Subcutaneous abdominal adipose tissue (tissue), 5 donors: Measurements from ENCODE around the gene VPS33B.
A peak's percentile ranks its signal among the peaks of the same experiment; 100 is the strongest.

Experiments used
- H3K27ac ChIP-seq: one replicate; pipeline ENCODE4 v1.7.0; 2013; ENCODE audit warnings: low read depth, mild to moderate bottlenecking, inconsistent platforms, low read length, moderate library complexity
- H3K27me3 ChIP-seq, 5 donors: one replicate each; pipeline ENCODE4 v1.7.0; 2013; ENCODE audit warnings: low read length in 5 of 5, inconsistent platforms in 1 of 5; ENCODE audit not compliant: control insufficient read depth in 5 of 5, insufficient read depth in 4 of 5
- H3K36me3 ChIP-seq, 5 donors: one replicate each; pipeline ENCODE4 v1.7.0; 2013; ENCODE audit warnings: low read length in 5 of 5; ENCODE audit not compliant: control insufficient read depth in 5 of 5, insufficient read depth in 5 of 5
- H3K4me1 ChIP-seq, 5 donors: one replicate each; pipeline ENCODE4 v1.7.0; 2013; ENCODE audit warnings: low read length in 5 of 5, mild to moderate bottlenecking in 3 of 5, moderate library complexity in 1 of 5; ENCODE audit not compliant: control insufficient read depth in 5 of 5, insufficient read depth in 5 of 5
- H3K4me3 ChIP-seq, 5 donors: one replicate each; pipeline ENCODE4 v1.7.0; 2013; ENCODE audit warnings: low read length in 5 of 5, low read depth in 1 of 5
- H3K9ac ChIP-seq, 5 donors: one replicate each; pipeline ENCODE4 v1.7.0; 2013; ENCODE audit warnings: low read length in 5 of 5, mild to moderate bottlenecking in 4 of 5, moderate library complexity in 3 of 5
- H3K9me3 ChIP-seq, 5 donors: one replicate each; pipeline ENCODE4 v1.7.0; 2013; ENCODE audit warnings: low read length in 5 of 5; ENCODE audit not compliant: control insufficient read depth in 5 of 5
- donor health status: healthy.
- donor health status: healthy.
- donor health status: healthy.
- donor health status: healthy.
- donor health status: healthy.

The VPS33B gene

DNA sequence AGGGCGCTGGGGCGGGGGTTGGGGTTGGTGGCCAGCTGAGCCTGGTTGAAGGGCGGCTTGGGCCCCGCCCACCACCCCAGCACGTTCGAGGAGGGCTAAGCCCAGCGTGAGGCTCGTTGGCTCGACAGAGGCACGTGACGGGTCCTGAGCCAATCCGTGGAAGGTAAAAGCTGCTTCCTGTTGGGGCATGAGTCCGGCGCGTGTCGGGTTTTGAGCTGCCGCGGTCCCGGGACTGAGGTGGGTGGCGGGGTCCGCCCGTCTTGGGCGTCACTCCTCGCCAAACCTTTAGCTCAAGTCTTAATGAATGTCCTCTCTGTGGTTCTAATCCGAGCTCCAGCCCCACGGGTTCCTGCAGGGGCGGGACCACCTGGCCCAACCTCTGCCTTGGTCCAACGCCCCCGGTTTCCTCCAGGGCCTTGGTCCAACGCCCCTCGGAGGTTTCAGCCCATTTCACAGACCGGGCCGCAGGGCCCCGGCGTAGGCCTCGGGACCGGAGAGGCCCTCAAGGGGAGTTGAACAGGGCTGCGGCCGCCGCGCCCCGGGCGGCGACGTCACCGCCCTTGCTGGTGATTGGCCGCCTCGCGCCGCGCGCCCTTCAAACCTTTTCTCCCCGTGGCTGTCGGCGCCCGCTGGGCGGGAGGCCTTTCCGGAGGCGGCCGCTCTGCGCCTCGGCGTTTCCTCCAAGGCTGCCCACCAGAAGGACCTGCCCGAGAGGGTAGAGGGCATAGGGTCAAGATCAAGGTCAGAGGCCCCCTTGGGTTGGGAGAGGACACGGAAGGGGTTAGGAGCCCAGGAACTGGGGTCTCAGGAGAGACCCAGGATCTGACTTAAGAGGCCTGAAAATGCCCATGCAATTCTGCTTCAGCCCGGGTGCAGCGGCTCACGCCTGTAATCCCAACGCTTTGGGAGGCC lies 67.4 kb downstream of the VPS33B start, which contains the start of gene RCCD1:
Gene RCCD1 (plus strand): TSS at position 173 of the 912 bp plus-strand sequence. CDS start 1,851 bp downstream, outside the sequence.
- Histone ChIP-seq H3K27ac (peak within 1 kb of the TSS; percentile 91), H3K4me3 (peak within 1 kb of the TSS; percentile 26 to 85 (median 82)), H3K9me3 (no peaks in the 10 kb centered on the region), H3K36me3 (peaks cover 0 to 42% (median 38%) of the 10 kb centered on the region in 5 donors), H3K27me3 (no peaks in the 10 kb centered on the region), H3K9ac (peak within 1 kb of the TSS; percentile 26 to 93 (median 85)), H3K4me1 (peaks cover 0 to 36% (median 31%) of the 10 kb centered on the region in 5 donors)

DNA sequence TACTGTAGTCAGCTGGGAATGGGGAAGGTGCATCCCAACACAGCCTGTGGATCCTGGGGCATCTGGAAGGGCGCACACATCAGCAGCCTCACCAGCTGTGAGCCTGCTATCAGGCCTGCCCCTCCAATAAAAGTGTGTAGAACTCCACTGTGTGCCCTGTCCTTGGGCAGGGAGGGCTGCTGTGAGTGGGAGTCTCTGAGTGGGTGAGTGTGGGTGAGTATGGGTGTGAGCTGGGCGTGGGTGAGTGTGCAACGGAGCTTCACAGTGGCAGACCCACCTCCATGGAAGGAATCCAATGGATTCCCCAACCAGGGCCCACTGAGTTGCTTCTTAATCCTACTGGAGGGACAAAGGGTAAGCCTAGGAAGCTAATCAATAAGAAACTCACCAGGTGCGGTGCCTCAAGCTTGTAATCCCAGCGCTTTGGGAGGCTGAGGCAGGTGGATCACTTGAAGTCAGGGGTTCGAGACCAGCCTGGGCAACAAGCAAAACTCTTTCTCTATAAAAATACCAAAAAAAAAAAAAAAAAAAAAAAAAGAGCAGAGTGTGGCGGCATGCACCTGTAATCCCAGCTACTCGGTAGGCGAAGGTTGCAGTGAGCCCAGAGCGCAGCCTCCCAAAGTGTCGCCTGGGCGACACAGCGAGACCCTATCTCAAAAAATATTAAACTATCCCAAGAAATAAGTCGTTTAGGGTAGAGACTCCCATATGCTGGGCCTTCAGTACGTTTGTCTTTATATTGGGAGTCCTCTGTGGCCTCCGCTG lies 68.3 kb downstream of the VPS33B start:
- Histone ChIP-seq H3K36me3 (peaks cover 0 to 48% (median 44%) of the 10 kb centered on the region in 5 donors), H3K4me3 (peak overlapping the region in 2 of 5 donors; percentile 74 to 85), H3K9me3 (no peaks in the 10 kb centered on the region), H3K27me3 (no peaks in the 10 kb centered on the region), H3K27ac (peak overlapping the region; percentile 91), H3K9ac (peak overlapping the region in 1 of 5 donors; percentile 85), H3K4me1 (peaks cover 0 to 33% (median 28%) of the 10 kb centered on the region in 5 donors)

DNA sequence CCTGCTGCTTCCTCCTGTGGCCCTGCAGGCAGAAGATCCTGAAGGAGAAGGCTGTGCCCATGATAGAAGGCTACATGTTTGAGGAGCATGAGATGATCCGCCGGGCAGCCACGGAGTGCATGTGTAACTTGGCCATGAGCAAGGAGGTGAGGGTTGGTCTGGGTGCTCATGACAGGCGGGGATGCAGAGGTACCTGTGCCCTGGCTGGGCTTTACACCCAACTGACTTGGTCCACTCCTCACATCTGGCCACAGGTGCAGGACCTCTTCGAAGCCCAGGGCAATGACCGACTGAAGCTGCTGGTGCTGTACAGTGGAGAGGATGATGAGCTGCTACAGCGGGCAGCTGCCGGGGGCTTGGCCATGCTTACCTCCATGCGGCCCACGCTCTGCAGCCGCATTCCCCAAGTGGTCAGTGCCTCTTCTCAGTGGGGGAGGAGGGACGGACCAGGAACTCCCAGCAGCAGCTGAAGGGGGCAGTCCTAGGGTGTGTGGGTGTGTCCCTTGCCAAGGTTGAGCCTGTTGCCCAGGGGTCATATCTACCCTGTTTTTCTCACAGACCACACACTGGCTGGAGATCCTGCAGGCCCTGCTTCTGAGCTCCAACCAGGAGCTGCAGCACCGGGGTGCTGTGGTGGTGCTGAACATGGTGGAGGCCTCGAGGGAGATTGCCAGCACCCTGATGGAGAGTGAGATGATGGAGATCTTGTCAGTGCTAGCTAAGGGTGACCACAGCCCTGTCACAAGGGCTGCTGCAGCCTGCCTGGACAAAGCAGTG lies 69.3 kb downstream of the VPS33B start:
- no peak overlapping the region for H3K9ac ChIP-seq
- H3K36me3 ChIP-seq: peaks cover 0 to 57% (median 51%) of the 10 kb centered on the region in 5 donors
- no peak overlapping the region for H3K4me3 ChIP-seq
- no peaks in the 10 kb centered on the region for H3K27me3 ChIP-seq
- no peak overlapping the region for H3K27ac ChIP-seq
- no peaks in the 10 kb centered on the region for H3K9me3 ChIP-seq
- H3K4me1 ChIP-seq: peaks cover 0 to 33% (median 28%) of the 10 kb centered on the region in 5 donors

GRCh38 chr15:90950676-90951075 lies 71.7 kb downstream of the VPS33B start:
- H3K36me3 ChIP-seq: peaks cover 0 to 78% (median 72%) of the 10 kb centered on the region in 5 donors
- peaks cover 0 to 11% (median 9%) of the 10 kb centered on the region in 5 donors for H3K4me1 ChIP-seq

DNA sequence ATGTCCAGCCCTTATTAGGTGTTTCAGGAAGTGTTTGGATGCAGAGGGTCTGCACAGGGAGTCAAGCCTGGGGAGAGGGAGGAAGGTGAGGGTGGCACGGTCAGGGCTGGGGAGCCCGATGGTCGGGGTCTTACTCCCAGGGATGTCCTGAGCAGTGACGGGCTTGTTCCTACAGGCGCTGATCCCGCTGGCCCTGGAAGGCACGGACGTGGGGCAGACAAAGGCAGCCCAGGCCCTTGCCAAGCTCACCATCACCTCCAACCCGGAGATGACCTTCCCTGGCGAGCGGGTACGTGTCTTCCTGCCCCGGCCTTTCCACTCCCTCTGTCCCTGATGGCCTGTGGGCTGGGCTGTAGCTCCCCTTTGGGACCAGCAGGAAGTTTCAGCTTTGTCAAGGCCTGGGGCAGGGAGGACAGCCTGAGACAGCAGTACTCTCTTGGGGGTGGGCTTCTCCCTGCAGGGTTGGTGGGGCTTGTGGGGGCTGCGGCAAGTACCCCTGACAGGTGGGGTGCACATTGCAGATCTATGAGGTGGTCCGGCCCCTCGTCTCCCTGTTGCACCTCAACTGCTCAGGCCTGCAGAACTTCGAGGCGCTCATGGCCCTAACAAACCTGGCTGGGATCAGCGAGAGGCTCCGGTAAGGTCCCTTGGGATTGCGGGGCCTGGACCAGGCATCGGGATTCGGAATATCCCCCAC lies 72.3 kb downstream of the VPS33B start:
- H3K9me3 ChIP-seq: no peaks in the 10 kb centered on the region
- H3K4me1 ChIP-seq: peaks cover 0 to 6% (median 4%) of the 10 kb centered on the region in 5 donors
- no peak overlapping the region for H3K4me3 ChIP-seq
- peaks cover 0 to 80% (median 75%) of the 10 kb centered on the region in 5 donors for H3K36me3 ChIP-seq
- no peak overlapping the region for H3K9ac ChIP-seq
- H3K27me3 ChIP-seq: no peaks in the 10 kb centered on the region
- H3K27ac ChIP-seq: no peak overlapping the region

More at GRCh38 chr15:90950676-90951075, 71.7 kb downstream of the VPS33B start:
- H3K9me3 ChIP-seq: no peaks in the 10 kb centered on the region
- no peak overlapping the region for H3K9ac ChIP-seq
- no peak overlapping the region for H3K4me3 ChIP-seq
- no peaks in the 10 kb centered on the region for H3K27me3 ChIP-seq
- no peak overlapping the region for H3K27ac ChIP-seq
